Progenitor cell of endocrine pancreas (in vitro differentiated cells): ENCODE results near the gene ARHGEF12. TPM values are rescaled to one million over a fixed set of nuclear protein-coding genes. Genes with fewer than 3 reads are reported as not detected.

Source experiments
- DNase-seq: peaks from one replicate; pipeline ENCODE4 v3.0.0; 2021; ENCODE audit warnings: low spot score; ENCODE audit not compliant: unreplicated experiment
- H3K27ac Mint-ChIP-seq: 2 replicates; pipeline ENCODE4 v1.8.0; 2021; ENCODE audit warnings: mild to moderate bottlenecking, moderate library complexity, mixed read lengths
- H3K27me3 Mint-ChIP-seq: 2 replicates; pipeline ENCODE4 v1.8.0; 2021; ENCODE audit warnings: mixed read lengths
- H3K36me3 Mint-ChIP-seq: 2 replicates; pipeline ENCODE4 v1.8.0; 2022; ENCODE audit warnings: mixed read lengths; ENCODE audit not compliant: insufficient read depth
- H3K4me1 Mint-ChIP-seq: 2 replicates; pipeline ENCODE4 v1.8.0; 2021; ENCODE audit warnings: low read depth, mixed read lengths
- H3K4me3 Mint-ChIP-seq: 2 replicates; pipeline ENCODE4 v1.8.0; 2021; ENCODE audit warnings: low read depth, mild to moderate bottlenecking, moderate library complexity, mixed read lengths
- H3K9me3 Mint-ChIP-seq: 2 replicates; pipeline ENCODE4 v1.8.0; 2021; ENCODE audit warnings: low read depth, mixed read lengths
- CTCF ChIP-seq: fragments of 200-600 bp; sonication (generic); IDR thresholded peaks from one replicate; pipeline ENCODE4 v1.5.0; 2021; ENCODE audit warnings: antibody characterized with exemption, mild to moderate bottlenecking; ENCODE audit not compliant: unreplicated experiment
- total RNA-seq: library from RNA; stranded (reverse); gene quantifications from 2 replicates; pipeline ENCODE4 v1.2.1, GENCODE V29; 2021

The ARHGEF12 gene
- total RNA-seq, 1 donor from 2014 or later = 64.9 TPM

GRCh38 chr11:120342678-120343077 is 6.5 kb downstream of the ARHGEF12 start:
- no peak for TF ChIP-seq CTCF

GRCh38 chr11:120343429-120343828 is 7.2 kb downstream of the ARHGEF12 start:
- TF ChIP-seq CTCF = no peak
- DNase-seq = no peak
- Mint-ChIP-seq H3K9me3 (no peaks in the 10 kb centered on the region), H3K27ac (no peak overlapping the region), H3K27me3 (no peaks in the 10 kb centered on the region), H3K36me3 (no peaks in the 10 kb centered on the region), H3K4me1 (peaks cover 21% of the 10 kb centered on the region), H3K4me3 (no peak overlapping the region)

More at GRCh38 chr11:120342678-120343077, 6.5 kb downstream of the ARHGEF12 start:
- Mint-ChIP-seq H3K4me3 (no peak overlapping the region), H3K36me3 (no peaks in the 10 kb centered on the region), H3K27ac (no peak overlapping the region), H3K4me1 (peaks cover 27% of the 10 kb centered on the region), H3K9me3 (no peaks in the 10 kb centered on the region), H3K27me3 (no peaks in the 10 kb centered on the region)
- DNase-seq = no peak

GRCh38 chr11:120344302-120345004 is 8.2 kb downstream of the ARHGEF12 start:
- no peaks in the 10 kb centered on the region for H3K9me3 Mint-ChIP-seq
- no peaks in the 10 kb centered on the region for H3K27me3 Mint-ChIP-seq
- DNase-seq = no peak
- no peak for TF ChIP-seq CTCF
- H3K4me3 Mint-ChIP-seq = no peak overlapping the region
- no peaks in the 10 kb centered on the region for H3K36me3 Mint-ChIP-seq
- H3K4me1 Mint-ChIP-seq = peaks cover 13% of the 10 kb centered on the region
- H3K27ac Mint-ChIP-seq = no peak overlapping the region

- Mint-ChIP-seq H3K27me3 (no peaks in the 10 kb centered on the region), H3K9me3 (peaks cover 3% of the 10 kb centered on the region), H3K4me1 (peaks cover 8% of the 10 kb centered on the region), H3K4me3 (no peak overlapping the region), H3K36me3 (peaks cover 1% of the 10 kb centered on the region), H3K27ac (no peak overlapping the region)
- TF ChIP-seq CTCF = no peak
- DNase-seq = no peak
Measured at GRCh38 chr11:120346233-120346632, 10.0 kb downstream of the ARHGEF12 start.

- no peaks in the 10 kb centered on the region for H3K27me3 Mint-ChIP-seq
- peaks cover 3% of the 10 kb centered on the region for H3K9me3 Mint-ChIP-seq
- TF ChIP-seq CTCF = no peak
- H3K36me3 Mint-ChIP-seq = peaks cover 1% of the 10 kb centered on the region
- H3K27ac Mint-ChIP-seq = no peak overlapping the region
- peaks cover 15% of the 10 kb centered on the region for H3K4me1 Mint-ChIP-seq
- no peak overlapping the region for H3K4me3 Mint-ChIP-seq
- DNase-seq = no peak
Measured at GRCh38 chr11:120350637-120351036, 14.4 kb downstream of the ARHGEF12 start.
